A549 (cell line): Measurements from ENCODE around the gene GRIP2. TPM values are rescaled to one million over a fixed set of nuclear protein-coding genes. Genes with fewer than 3 reads are reported as not detected.

Source experiments
- ATAC-seq, 2 experiments: fragments of 200-7000 bp in 1 of 2; fragments of >200 bp in 1 of 2; cut with Nextera tagmentation in 1 of 2; cut with Tn5 transposase in 1 of 2; 3 replicates each; pipeline versions ENCODE4 v1.8.0 to v1.9.1; 2018 to 2020; ENCODE audit warnings: mild to moderate bottlenecking in 1 of 2, moderate library complexity in 1 of 2
- CTCF ChIA-PET: fragments of 300-600 bp; sonication (Branson Sonifier 250); formaldehyde crosslinking; extraction: SDS; loops from one replicate; lab custom pipeline; 2021; ENCODE audit warnings: antibody characterized with exemption, inconsistent platforms; lab: Yijun Ruan, JAX
- POLR2A ChIA-PET: fragments of 350-600 bp; formaldehyde crosslinking; extraction: SDS; loops from one replicate; lab custom pipeline; 2021; ENCODE audit warnings: antibody characterized with exemption, inconsistent platforms; lab: Yijun Ruan, JAX
- DNase-seq, 2 experiments: peaks; one replicate each; pipeline versions ENCODE4 v3.0.0 to v3.0.0-alpha.2; 2011 to 2016; ENCODE audit warnings: low read depth in 1 of 2, low spot score in 1 of 2
- FAIRE-seq: peaks from 2 replicates; lab custom pipeline; 2011; peaks lifted over from hg19 to GRCh38; lab: Jason Lieb, UNC
- H3K27ac ChIP-seq, 2 experiments: fragments of >200 bp; sonication (Bioruptor Twin); formaldehyde crosslinking; 3 replicates each; pipeline ENCODE4 v1.5.1; 2016 to 2017
- H3K4me1 ChIP-seq: fragments of >200 bp; sonication (Bioruptor Twin); formaldehyde crosslinking; 3 replicates; pipeline ENCODE4 v1.6.1; 2016
- H3K4me2 ChIP-seq: fragments of >200 bp; sonication (Bioruptor Twin); formaldehyde crosslinking; 3 replicates; pipeline ENCODE4 v1.6.1; 2016
- H3K4me3 ChIP-seq: fragments of >200 bp; sonication (Bioruptor Twin); formaldehyde crosslinking; 3 replicates; pipeline ENCODE4 v1.5.1; 2016
- H3K9me3 ChIP-seq: fragments of >200 bp; sonication (Bioruptor Twin); formaldehyde crosslinking; 3 replicates; pipeline ENCODE4 v1.6.1; 2016
- BHLHE40 ChIP-seq: IDR thresholded peaks from 2 replicates; pipeline ENCODE4 v1.6.1; 2012; ENCODE audit warnings: low read depth, low read length, inconsistent platforms
- CEBPB ChIP-seq, 2 experiments: fragments of >200 bp in 1 of 2; sonication (Bioruptor Twin) in 1 of 2; formaldehyde crosslinking in 1 of 2; IDR thresholded peaks; 2 replicates each; pipeline ENCODE4 v1.6.1; 2012 to 2016
- CHD4 ChIP-seq: fragments of 200-600 bp; sonication (generic); IDR thresholded peaks from 2 replicates; pipeline ENCODE4 v1.6.1; 2016; ENCODE audit warnings: antibody characterized with exemption, mild to moderate bottlenecking, borderline replicate concordance
- EHMT2 ChIP-seq: fragments of 200-600 bp; sonication (generic); IDR thresholded peaks from 2 replicates; pipeline ENCODE4 v1.6.1; 2016; ENCODE audit warnings: antibody characterized with exemption, low read depth, mild to moderate bottlenecking, moderate library complexity
- EP300 ChIP-seq, 2 experiments: fragments of >200 bp; sonication (Bioruptor Twin); formaldehyde crosslinking; IDR thresholded peaks; 2 replicates in 1 of 2; 3 replicates in 1 of 2; pipeline ENCODE4 v1.6.1; 2016 to 2017
- FOSB ChIP-seq: fragments of 250-450 bp; sonication (Bioruptor Pico); IDR thresholded peaks from 2 replicates; pipeline ENCODE4 v1.5.0; 2020; ENCODE audit warnings: mild to moderate bottlenecking, moderate library complexity
- FOXS1 ChIP-seq: fragments of 250-450 bp; sonication (Bioruptor Pico); IDR thresholded peaks from 2 replicates; pipeline ENCODE4 v1.5.0; 2020; ENCODE audit warnings: mild to moderate bottlenecking, moderate library complexity
- HOXB13 ChIP-seq: fragments of 250-450 bp; sonication (Bioruptor Pico); IDR thresholded peaks from 2 replicates; pipeline ENCODE4 v1.5.0; 2020; ENCODE audit warnings: low read depth, mild to moderate bottlenecking, moderate library complexity
- HOXB5 ChIP-seq: fragments of 250-450 bp; sonication (Bioruptor Pico); IDR thresholded peaks from 2 replicates; pipeline ENCODE4 v1.5.0; 2020; ENCODE audit warnings: mild to moderate bottlenecking, moderate library complexity
- KDM1A ChIP-seq: fragments of 200-600 bp; sonication (generic); IDR thresholded peaks from 2 replicates; pipeline ENCODE4 v1.6.1; 2016; ENCODE audit warnings: low read depth, mild to moderate bottlenecking
- KDM5A ChIP-seq: fragments of 200-600 bp; sonication (generic); IDR thresholded peaks from 2 replicates; pipeline ENCODE4 v1.6.1; 2016; ENCODE audit warnings: antibody characterized with exemption, mild to moderate bottlenecking
- MAZ ChIP-seq: fragments of 150-350 bp; IDR thresholded peaks from 2 replicates; pipeline ENCODE4 v1.6.1; 2014; ENCODE audit warnings: antibody characterized with exemption, low read depth, low read length, borderline replicate concordance
- POLR2AphosphoS2 ChIP-seq: conservative IDR thresholded peaks from 2 replicates; pipeline ENCODE4 v1.6.1; 2012; ENCODE audit warnings: low read length, improper control_type of control experiment, inconsistent platforms
- RCOR1 ChIP-seq: fragments of 150-350 bp; IDR thresholded peaks from 2 replicates; pipeline ENCODE4 v1.6.1; 2014; ENCODE audit warnings: antibody characterized with exemption, low read length, low read depth
- SMC3 ChIP-seq: fragments of >200 bp; sonication (Bioruptor Twin); formaldehyde crosslinking; IDR thresholded peaks from 3 replicates; pipeline ENCODE4 v1.6.1; 2018; ENCODE audit warnings: inconsistent platforms
- TFCP2L1 ChIP-seq: fragments of 250-450 bp; sonication (Bioruptor Pico); IDR thresholded peaks from 2 replicates; pipeline ENCODE4 v1.5.0; 2021; ENCODE audit warnings: mild to moderate bottlenecking
- ZC3H11A ChIP-seq: fragments of 450-650 bp; IDR thresholded peaks from 2 replicates; pipeline ENCODE4 v1.6.1; 2014; ENCODE audit warnings: antibody characterized with exemption, mild to moderate bottlenecking
- ZFP36 ChIP-seq: fragments of 450-650 bp; IDR thresholded peaks from 2 replicates; pipeline ENCODE4 v1.6.1; 2014; ENCODE audit warnings: borderline replicate concordance; ENCODE audit not compliant: partially characterized antibody
- ZSCAN20 ChIP-seq: fragments of 250-450 bp; sonication (Bioruptor Pico); IDR thresholded peaks from 2 replicates; pipeline ENCODE4 v1.8.0; 2022; ENCODE audit warnings: mild to moderate bottlenecking, moderate library complexity
- WGBS: methylation state at CpG from one replicate; pipeline ENCODE4 v1.1.6; 2017; ENCODE audit errors: missing lambda C conversion rate; 5-methylcytosine and 5-hydroxymethylcytosine counted together
- polyA plus RNA-seq, 4 experiments: library from polyadenylated mRNA; depleted of rRNA in 3 of 4; stranded (reverse); fragments of >200 nt; fragmentation: RNase III in 1 of 4; extraction: RNeasy Plus Mini Kit Qiagen cat#74134 plus additional on column Dnase treatment in 1 of 4; gene quantifications; 2 replicates in 3 of 4; 3 replicates in 1 of 4; pipeline ENCODE4 v1.2.3, GENCODE V29; 2011 to 2017
- TF ChIP-seq, protein P1 (sequence below): fragments of 200-600 bp; sonication (generic); IDR thresholded peaks from 2 replicates; pipeline ENCODE4 v1.6.1; 2016; ENCODE audit warnings: antibody characterized with exemption, mild to moderate bottlenecking, moderate library complexity
- TF ChIP-seq, protein P2 (sequence below): fragments of 250-450 bp; sonication (Bioruptor Pico); IDR thresholded peaks from 2 replicates; pipeline ENCODE4 v1.5.0; 2020; ENCODE audit warnings: low read depth, mild to moderate bottlenecking, moderate library complexity

Gene GRIP2
- polyA plus RNA-seq, 2 of the 4 experiments (the other 2 are of a cell fraction), result 0.56 to 1.6 TPM

DNA sequence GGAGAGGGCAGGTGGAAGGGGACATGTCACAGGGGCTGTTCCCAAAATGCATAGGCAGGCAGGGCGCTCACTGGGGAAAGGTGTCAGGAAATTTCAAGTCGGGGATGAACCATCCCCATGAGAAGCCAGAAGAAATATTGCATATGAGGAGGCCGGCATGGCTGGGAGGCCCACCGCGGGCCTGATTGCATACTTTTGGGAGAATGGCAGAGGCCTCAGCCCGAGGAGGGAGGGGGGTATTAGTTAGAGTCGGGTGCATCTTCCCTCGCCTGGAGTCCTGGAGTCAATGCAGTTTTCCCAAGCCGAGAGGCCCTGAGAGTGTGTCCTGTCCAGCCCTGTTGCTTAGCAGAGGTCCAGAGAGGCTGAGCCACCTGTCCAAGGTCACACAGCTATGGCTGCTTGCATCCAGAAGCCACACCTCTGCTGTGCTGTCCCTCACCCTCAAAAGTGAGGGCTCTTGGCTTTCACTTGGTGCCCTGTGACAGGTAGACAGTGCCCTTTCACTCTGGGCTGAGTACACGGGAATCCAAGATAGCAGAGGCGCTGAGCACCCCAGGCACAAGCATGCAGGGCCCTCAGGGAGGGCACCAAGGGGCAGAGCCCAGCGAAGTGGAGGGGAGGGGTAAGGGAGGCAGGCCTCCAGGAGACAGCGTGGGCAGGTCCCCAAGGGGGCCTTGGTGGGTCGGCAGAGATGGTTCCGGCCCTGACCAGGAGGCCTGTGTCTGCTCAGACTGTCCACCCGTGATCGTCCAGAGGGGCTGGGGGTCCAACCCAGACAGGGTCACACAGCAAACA lies 48.5 kb downstream of the GRIP2 start:
- Histone ChIP-seq H3K4me1 (peaks cover 11% of the 10 kb centered on the region; the same call in 2 of the 3 replicates), H3K4me2 (no peak overlapping the region), H3K27ac (0 out of 6 replicates have a peak overlapping the region, but pooled peaks of 1 of the 2 experiments have one; percentile 24), H3K9me3 (no peaks in the 10 kb centered on the region), H3K4me3 (no peak overlapping the region)
- TF ChIP-seq ZFP36 (peak; percentile 38), POLR2AphosphoS2 (no peak; the same call in 1 of the 2 replicates)
- peak in 1 of 2 experiments; percentile 17; a peak in 3 of 6 replicates for ATAC-seq
- WGBS, result 92% methylated on average over 15 of the region's 17 CpGs
- no peak for DNase-seq
- ChIA-PET POLR2A (no interaction called here), CTCF (no interaction called here)
- FAIRE-seq, result no peak

DNA sequence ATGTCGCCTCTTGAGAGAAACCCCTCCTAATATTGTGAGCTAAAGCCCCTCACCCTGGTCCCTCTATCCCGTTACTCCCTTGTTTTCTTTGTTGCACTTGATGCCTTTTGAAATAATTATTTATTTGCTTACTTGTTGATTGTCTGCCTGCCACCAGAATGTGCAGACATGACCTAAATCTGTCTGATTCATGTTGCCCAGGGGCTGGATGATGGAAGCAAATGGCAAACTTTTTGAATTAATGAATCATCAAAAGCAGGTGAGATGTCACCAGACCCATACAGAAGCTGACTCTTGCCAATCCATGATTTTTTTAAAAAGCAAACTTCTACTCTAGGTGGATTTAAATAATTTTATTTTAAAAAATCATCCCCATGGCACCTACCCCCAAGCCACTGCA lies 49.3 kb downstream of the GRIP2 start:
- Histone ChIP-seq H3K9me3 (no peaks in the 10 kb centered on the region), H3K4me2 (no peak overlapping the region), H3K4me3 (no peak overlapping the region), H3K4me1 (peaks cover 11% of the 10 kb centered on the region; the same call in 2 of the 3 replicates), H3K27ac (peak overlapping the region in 1 of 2 experiments; percentile 58; a peak in 2 of 6 replicates)
- FAIRE-seq, result no peak
- TF ChIP-seq ZSCAN20 (CRISPR knock-in tag) (no peak), CEBPB (IDR thresholded peaks at IDR 0.05) (no peak), HOXB5 (CRISPR knock-in tag) (no peak), ZC3H11A (no peak), FOXS1 (no peak), FOSB (CRISPR knock-in tag) (no peak), KDM1A (no peak), KDM5A (no peak), SMC3 (no peak), TFCP2L1 (CRISPR knock-in tag) (no peak), EP300 (IDR thresholded peaks at IDR 0.05) (no peak), RCOR1 (no peak), MAZ (no peak), BHLHE40 (no peak), CHD4 (no peak), EHMT2 (no peak), HOXB13 (no peak)
- TF ChIP-seq, protein P1, sequence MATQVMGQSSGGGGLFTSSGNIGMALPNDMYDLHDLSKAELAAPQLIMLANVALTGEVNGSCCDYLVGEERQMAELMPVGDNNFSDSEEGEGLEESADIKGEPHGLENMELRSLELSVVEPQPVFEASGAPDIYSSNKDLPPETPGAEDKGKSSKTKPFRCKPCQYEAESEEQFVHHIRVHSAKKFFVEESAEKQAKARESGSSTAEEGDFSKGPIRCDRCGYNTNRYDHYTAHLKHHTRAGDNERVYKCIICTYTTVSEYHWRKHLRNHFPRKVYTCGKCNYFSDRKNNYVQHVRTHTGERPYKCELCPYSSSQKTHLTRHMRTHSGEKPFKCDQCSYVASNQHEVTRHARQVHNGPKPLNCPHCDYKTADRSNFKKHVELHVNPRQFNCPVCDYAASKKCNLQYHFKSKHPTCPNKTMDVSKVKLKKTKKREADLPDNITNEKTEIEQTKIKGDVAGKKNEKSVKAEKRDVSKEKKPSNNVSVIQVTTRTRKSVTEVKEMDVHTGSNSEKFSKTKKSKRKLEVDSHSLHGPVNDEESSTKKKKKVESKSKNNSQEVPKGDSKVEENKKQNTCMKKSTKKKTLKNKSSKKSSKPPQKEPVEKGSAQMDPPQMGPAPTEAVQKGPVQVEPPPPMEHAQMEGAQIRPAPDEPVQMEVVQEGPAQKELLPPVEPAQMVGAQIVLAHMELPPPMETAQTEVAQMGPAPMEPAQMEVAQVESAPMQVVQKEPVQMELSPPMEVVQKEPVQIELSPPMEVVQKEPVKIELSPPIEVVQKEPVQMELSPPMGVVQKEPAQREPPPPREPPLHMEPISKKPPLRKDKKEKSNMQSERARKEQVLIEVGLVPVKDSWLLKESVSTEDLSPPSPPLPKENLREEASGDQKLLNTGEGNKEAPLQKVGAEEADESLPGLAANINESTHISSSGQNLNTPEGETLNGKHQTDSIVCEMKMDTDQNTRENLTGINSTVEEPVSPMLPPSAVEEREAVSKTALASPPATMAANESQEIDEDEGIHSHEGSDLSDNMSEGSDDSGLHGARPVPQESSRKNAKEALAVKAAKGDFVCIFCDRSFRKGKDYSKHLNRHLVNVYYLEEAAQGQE, result no peak
- TF ChIP-seq, protein P2, sequence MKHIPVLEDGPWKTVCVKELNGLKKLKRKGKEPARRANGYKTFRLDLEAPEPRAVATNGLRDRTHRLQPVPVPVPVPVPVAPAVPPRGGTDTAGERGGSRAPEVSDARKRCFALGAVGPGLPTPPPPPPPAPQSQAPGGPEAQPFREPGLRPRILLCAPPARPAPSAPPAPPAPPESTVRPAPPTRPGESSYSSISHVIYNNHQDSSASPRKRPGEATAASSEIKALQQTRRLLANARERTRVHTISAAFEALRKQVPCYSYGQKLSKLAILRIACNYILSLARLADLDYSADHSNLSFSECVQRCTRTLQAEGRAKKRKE, result no peak
- ATAC-seq, result no peak
- ChIA-PET POLR2A (interaction anchor here (1.1 kb wide), 1 partner anchor 457 kb away, joined by 3 read pairs; the partner anchor contains the start of gene NR2C2), CTCF (interaction anchor here (0.9 kb wide), 1 partner anchor 288 kb away, joined by 3 read pairs; no protein-coding TSS in a partner anchor)
- WGBS, result 94% methylated on average over 2 of the region's 2 CpGs
- no peak for DNase-seq
